Osteoblast (primary cell): ENCODE results near the gene FAM210B. TPM values are rescaled to one million over a fixed set of nuclear protein-coding genes. Genes with fewer than 3 reads are reported as not detected.

ENCODE experiments used
- DNase-seq: peaks from one replicate; pipeline ENCODE4 v3.0.0; 2011; ENCODE audit warnings: low spot score, mixed read lengths; ENCODE audit not compliant: insufficient read length; ENCODE audit errors: missing footprints
- H2AFZ ChIP-seq: 2 replicates; pipeline ENCODE4 v1.6.0; 2011; ENCODE audit warnings: mild to moderate bottlenecking, low read length
- H3K27ac ChIP-seq: 2 replicates; pipeline ENCODE4 v1.5.1; 2011; ENCODE audit warnings: mild to moderate bottlenecking, low read depth, low read length, moderate library complexity
- H3K27me3 ChIP-seq: 2 replicates; pipeline ENCODE4 v1.6.0; 2012; ENCODE audit warnings: mild to moderate bottlenecking, control low read depth, inconsistent platforms, low read length, moderate library complexity; ENCODE audit not compliant: insufficient read depth
- H3K36me3 ChIP-seq: 2 replicates; pipeline ENCODE4 v1.5.1; 2011; ENCODE audit warnings: mild to moderate bottlenecking, low read length, control low read depth, moderate library complexity; ENCODE audit not compliant: insufficient read depth
- H3K4me1 ChIP-seq: 2 replicates; pipeline ENCODE4 v1.5.1; 2011; ENCODE audit warnings: mild to moderate bottlenecking, low read length, control low read depth, moderate library complexity; ENCODE audit not compliant: insufficient read depth
- H3K4me2 ChIP-seq: 2 replicates; pipeline ENCODE4 v1.6.0; 2011; ENCODE audit warnings: mild to moderate bottlenecking, low read length; ENCODE audit not compliant: insufficient read depth
- H3K4me3 ChIP-seq: fragments of 200-600 bp; sonication (generic); 3 replicates; pipeline ENCODE4 v1.5.1; 2012; ENCODE audit warnings: mild to moderate bottlenecking, low read length, inconsistent platforms; ENCODE audit not compliant: insufficient read depth
- H3K79me2 ChIP-seq: 2 replicates; pipeline ENCODE4 v1.6.0; 2012; ENCODE audit warnings: mild to moderate bottlenecking, low read length, control low read depth, inconsistent platforms; ENCODE audit not compliant: insufficient read depth
- H3K9me3 ChIP-seq: 2 replicates; pipeline ENCODE4 v1.5.1; 2011; ENCODE audit warnings: low read depth, low read length, control low read depth
- H4K20me1 ChIP-seq: 2 replicates; pipeline ENCODE4 v1.6.0; 2012; ENCODE audit warnings: mild to moderate bottlenecking, low read length, control low read depth; ENCODE audit not compliant: insufficient read depth
- CTCF ChIP-seq: IDR thresholded peaks from 2 replicates; pipeline ENCODE4 v1.5.1; 2011; ENCODE audit warnings: mild to moderate bottlenecking, low read depth, low read length, moderate library complexity; ENCODE audit errors: extremely low read depth
- total RNA-seq: library from RNA; depleted of rRNA; stranded (reverse); fragments of >200 nt; gene quantifications from 2 replicates; pipeline ENCODE4 v1.2.3, GENCODE V29; 2012

FAM210B gene
- total RNA-seq, 1 donor = 69.5 TPM

DNA sequence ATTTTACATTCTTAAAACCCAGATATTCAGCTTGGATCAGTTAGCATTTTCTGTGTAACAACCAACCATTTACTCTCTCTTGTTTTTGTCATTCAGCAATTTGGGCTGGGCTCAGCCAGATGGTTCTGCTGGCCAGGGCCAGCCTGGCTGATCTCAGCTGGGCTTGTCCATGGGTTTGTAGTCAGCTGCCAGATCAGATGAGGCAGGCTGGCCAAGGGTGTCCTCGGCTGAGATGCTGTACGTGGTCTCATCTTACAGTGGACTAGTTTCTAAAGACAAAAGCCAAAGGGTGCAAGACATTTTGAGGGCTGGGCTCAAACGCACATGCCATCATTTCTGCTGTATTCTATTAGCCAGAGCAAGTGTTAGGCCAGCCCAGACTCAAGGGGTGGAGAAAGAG, 16.0 kb upstream of the FAM210B start:
- Histone ChIP-seq H3K9me3 (no peaks in the 10 kb centered on the region), H3K4me1 (no peaks in the 10 kb centered on the region), H3K4me2 (no peak overlapping the region), H3K79me2 (no peaks in the 10 kb centered on the region), H3K27me3 (peaks cover 5% of the 10 kb centered on the region), H3K4me3 (no peak overlapping the region), H2AFZ (no peak overlapping the region), H3K27ac (no peak overlapping the region), H3K36me3 (no peaks in the 10 kb centered on the region), H4K20me1 (no peaks in the 10 kb centered on the region)
- no peak for TF ChIP-seq CTCF
- peak; percentile 44 for DNase-seq

DNA sequence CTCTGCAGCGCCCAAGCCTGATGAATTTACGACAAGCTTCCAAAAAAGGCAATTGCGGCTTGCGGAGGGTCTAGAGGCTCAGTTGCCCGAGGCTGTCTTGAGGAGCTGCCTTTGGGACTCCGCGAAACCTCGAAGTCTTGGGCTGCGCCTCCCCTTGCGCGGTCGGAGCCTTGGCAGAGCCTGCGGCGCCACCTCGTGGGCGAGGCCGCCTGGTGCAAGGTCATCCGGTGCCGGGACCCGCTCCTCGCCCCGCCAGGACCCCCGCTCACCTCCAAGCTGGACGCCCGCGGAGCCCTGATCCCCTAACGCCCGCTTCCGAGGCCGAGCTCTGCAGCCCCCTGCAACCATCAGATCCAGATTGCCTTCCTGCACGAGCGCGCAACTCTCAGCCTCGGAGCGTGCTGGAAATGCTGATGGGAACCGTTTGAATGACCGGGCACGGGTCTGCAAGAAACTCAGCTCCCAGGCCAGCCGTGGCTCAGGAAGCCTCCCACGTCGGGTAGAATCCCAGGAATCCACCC, 14.9 kb upstream of the FAM210B start:
- Histone ChIP-seq H3K27me3 (peaks cover 5% of the 10 kb centered on the region), H3K9me3 (no peaks in the 10 kb centered on the region), H3K79me2 (no peaks in the 10 kb centered on the region), H4K20me1 (no peaks in the 10 kb centered on the region), H3K4me3 (peak overlapping the region; percentile 36), H3K36me3 (no peaks in the 10 kb centered on the region), H3K27ac (no peak overlapping the region), H3K4me2 (peak overlapping the region; percentile 78), H3K4me1 (no peaks in the 10 kb centered on the region), H2AFZ (peak overlapping the region; percentile 78)
- peak; percentile 87 for DNase-seq
- peak; percentile 65 for TF ChIP-seq CTCF

DNA sequence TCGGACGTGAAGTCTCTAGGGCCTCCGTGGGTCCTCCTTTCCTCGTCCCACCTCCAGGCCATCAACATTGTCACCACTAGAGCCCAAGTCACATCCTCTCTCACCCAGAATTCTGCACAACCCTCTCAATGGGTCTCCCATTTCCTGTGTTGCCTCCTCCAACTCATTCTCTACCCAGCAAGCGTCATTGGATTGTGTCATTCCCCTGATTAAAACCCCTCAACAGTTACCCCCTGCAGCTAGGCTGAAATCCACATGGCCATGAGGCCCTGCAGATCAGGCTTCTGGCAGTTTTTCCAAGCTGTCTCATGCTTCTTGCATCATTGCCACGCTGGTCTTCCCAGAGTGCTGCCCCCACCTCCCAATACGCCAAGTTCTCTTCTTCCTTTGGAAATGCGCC, 12.9 kb upstream of the FAM210B start:
- no peak overlapping the region for H3K27ac ChIP-seq
- DNase-seq = peak; percentile 29
- no peak overlapping the region for H3K4me2 ChIP-seq
- H3K4me1 ChIP-seq = peaks cover 6% of the 10 kb centered on the region
- H3K4me3 ChIP-seq = no peak overlapping the region
- no peaks in the 10 kb centered on the region for H3K79me2 ChIP-seq
- H4K20me1 ChIP-seq = no peaks in the 10 kb centered on the region
- H3K27me3 ChIP-seq = peaks cover 5% of the 10 kb centered on the region
- no peaks in the 10 kb centered on the region for H3K36me3 ChIP-seq
- no peak for TF ChIP-seq CTCF
- no peaks in the 10 kb centered on the region for H3K9me3 ChIP-seq
- no peak overlapping the region for H2AFZ ChIP-seq

GRCh38 chr20:56347628-56348304, 11.0 kb upstream of the FAM210B start:
- no peak overlapping the region for H2AFZ ChIP-seq
- no peaks in the 10 kb centered on the region for H4K20me1 ChIP-seq
- H3K79me2 ChIP-seq = no peaks in the 10 kb centered on the region
- peaks cover 5% of the 10 kb centered on the region for H3K27me3 ChIP-seq
- DNase-seq = peak; percentile 6
- peaks cover 7% of the 10 kb centered on the region for H3K4me1 ChIP-seq
- TF ChIP-seq CTCF = no peak
- H3K9me3 ChIP-seq = no peaks in the 10 kb centered on the region
- H3K27ac ChIP-seq = no peak overlapping the region
- H3K4me2 ChIP-seq = no peak overlapping the region
- no peak overlapping the region for H3K4me3 ChIP-seq
- no peaks in the 10 kb centered on the region for H3K36me3 ChIP-seq
